GM19240 (cell line): ENCODE data around the gene NLGN4X.

Source experiments
- DNase-seq: peaks from one replicate; pipeline ENCODE4 v3.0.0; 2011; ENCODE audit warnings: low spot score; ENCODE audit not compliant: insufficient read length

Gene NLGN4X

GRCh38 chrX:5869786-5870185, 358.9 kb downstream of the NLGN4X start:
- DNase-seq, result no peak

- no peak for DNase-seq
Measured at GRCh38 chrX:5867778-5868177, 360.9 kb downstream of the NLGN4X start.

GRCh38 chrX:5857232-5857631, 371.4 kb downstream of the NLGN4X start:
- DNase-seq, result no peak

GRCh38 chrX:5852941-5853340, 375.7 kb downstream of the NLGN4X start:
- no peak for DNase-seq

- DNase-seq, result no peak
Measured at GRCh38 chrX:5842601-5843000, 386.1 kb downstream of the NLGN4X start.
